HCT116 (cell line): Measurements from ENCODE around the gene TSPAN16. TPM values are rescaled to one million over a fixed set of nuclear protein-coding genes. Genes with fewer than 3 reads are reported as not detected.
"Not testable (repeated sequence)": the region's sequence is repeated elsewhere in the genome, so short reads cannot be mapped to it uniquely, and the experiment has no call there.

Experiments
- ATAC-seq: fragments of 200-7000 bp; cut with Tn5 transposase; 2 replicates; pipeline ENCODE4 v1.9.1; 2020; ENCODE audit warnings: mild to moderate bottlenecking, moderate library complexity
- BruUV-seq: library from RNA; stranded (reverse); fragments of 400-500 nt; replicated peaks from 2 replicates; lab custom pipeline; 2021; lab: Mats Ljungman, UMichigan
- CTCF ChIA-PET: fragments of 300-600 bp; sonication (Branson Sonifier 250); formaldehyde crosslinking; loops from one replicate; lab custom pipeline; 2021; ENCODE audit warnings: antibody characterized with exemption; lab: Charles Lee
- POLR2A ChIA-PET: fragments of 300-600, 350-600 bp; sonication (Branson Sonifier 250); formaldehyde crosslinking; loops from one replicate; lab custom pipeline; 2021; ENCODE audit warnings: antibody characterized with exemption; lab: Charles Lee
- RAD21 ChIA-PET, 2 experiments: fragments of 300-600 bp; sonication (Branson Sonifier 250); formaldehyde crosslinking; loops; one replicate each; lab custom pipeline; 2023; ENCODE audit warnings: low total read pairs in 2 of 2; ENCODE audit not compliant: uncharacterized antibody in 2 of 2, unreplicated experiment in 2 of 2, low non-redundant PET in 1 of 2; lab: Charles Lee
- DNase-seq: peaks from one replicate; pipeline ENCODE4 v3.0.0-alpha.2; 2010; ENCODE audit warnings: low read depth, low spot score
- H2AFZ ChIP-seq: fragments of 200-600 bp; shearing (Covaris generic), sonication (generic); 2 replicates; pipeline ENCODE4 v1.6.1; 2017; ENCODE audit warnings: low read depth, mixed run types, mixed read lengths, antibody characterized with exemption, low read length; ENCODE audit not compliant: poor library complexity, severe bottlenecking
- H3K27ac ChIP-seq: 2 replicates; pipeline ENCODE4 v1.5.1; 2012; ENCODE audit warnings: low read depth, low read length
- H3K27me3 ChIP-seq: fragments of 200-600 bp; sonication (generic); 2 replicates; pipeline ENCODE4 v1.6.1; 2016; ENCODE audit warnings: mixed run types, low read length, mixed read lengths; ENCODE audit not compliant: insufficient read depth
- H3K36me3 ChIP-seq, 2 experiments: fragments of 200-500 bp in 1 of 2; fragments of 200-600 bp in 1 of 2; sonication (Bioruptor generic) in 1 of 2; sonication (generic) in 1 of 2; 2 replicates each; pipeline versions ENCODE4 v1.5.1 to v1.6.1; 2014 to 2016; ENCODE audit warnings: low read length in 2 of 2, inconsistent platforms in 1 of 2, mixed read lengths in 1 of 2, mixed run types in 1 of 2; ENCODE audit not compliant: insufficient read depth in 2 of 2, control insufficient read depth in 1 of 2
- H3K4me1 ChIP-seq, 2 experiments: fragments of 200-600 bp in 1 of 2; sonication (generic) in 1 of 2; 2 replicates each; pipeline versions ENCODE4 v1.5.1 to v1.6.1; 2012 to 2017; ENCODE audit warnings: low read length in 2 of 2, inconsistent platforms in 1 of 2, mild to moderate bottlenecking in 1 of 2, mixed read lengths in 1 of 2, mixed run types in 1 of 2, moderate library complexity in 1 of 2; ENCODE audit not compliant: insufficient read depth in 2 of 2, control insufficient read depth in 1 of 2
- H3K4me2 ChIP-seq: fragments of 200-600 bp; sonication (generic); 2 replicates; pipeline ENCODE4 v1.6.1; 2017; ENCODE audit warnings: mixed run types, low read length, mixed read lengths
- H3K4me3 ChIP-seq, 2 experiments: fragments of 200-600 bp in 1 of 2; sonication (generic) in 1 of 2; replicated peaks in 1 of 2; 2 replicates each; pipeline ENCODE4 v1.5.1; 2011 to 2016; ENCODE audit warnings: low read length in 2 of 2, control low read depth in 1 of 2, low read depth in 1 of 2, mild to moderate bottlenecking in 1 of 2, mixed read lengths in 1 of 2, mixed run types in 1 of 2
- H3K79me2 ChIP-seq: fragments of 200-600 bp; sonication (generic); 2 replicates; pipeline ENCODE4 v1.6.1; 2017; ENCODE audit warnings: mild to moderate bottlenecking, mixed run types, low read length, moderate library complexity, mixed read lengths; ENCODE audit not compliant: insufficient read depth
- H3K9ac ChIP-seq: fragments of 200-600 bp; sonication (generic); 2 replicates; pipeline ENCODE4 v1.6.1; 2016; ENCODE audit warnings: low read length, mixed read lengths
- H3K9me2 ChIP-seq: fragments of 200-600 bp; sonication (generic), shearing (Covaris generic); 2 replicates; pipeline ENCODE4 v1.6.1; 2017; ENCODE audit warnings: mixed run types, mild to moderate bottlenecking, moderate library complexity; ENCODE audit not compliant: insufficient read depth
- H3K9me3 ChIP-seq, 2 experiments: fragments of 200-500 bp in 1 of 2; fragments of 200-600 bp in 1 of 2; sonication (Bioruptor generic) in 1 of 2; sonication (generic) in 1 of 2; 2 replicates each; pipeline ENCODE4 v1.6.1; 2014 to 2017; ENCODE audit warnings: low read length in 2 of 2, mixed read lengths in 2 of 2, inconsistent platforms in 1 of 2, low read depth in 1 of 2, mild to moderate bottlenecking in 1 of 2, mixed run types in 1 of 2, moderate library complexity in 1 of 2; ENCODE audit not compliant: control insufficient read depth in 1 of 2, insufficient read depth in 1 of 2
- H4K20me1 ChIP-seq: fragments of 200-600 bp; sonication (generic), shearing (Covaris generic); 2 replicates; pipeline ENCODE4 v1.6.1; 2017; ENCODE audit warnings: mixed run types, mild to moderate bottlenecking, moderate library complexity; ENCODE audit not compliant: insufficient read depth
- EZH2phosphoT487 ChIP-seq: fragments of 200-600 bp; IDR thresholded peaks from 2 replicates; pipeline ENCODE4 v1.6.1; 2018; ENCODE audit warnings: antibody characterized with exemption, borderline replicate concordance
- JUND ChIP-seq: IDR thresholded peaks from 2 replicates; pipeline ENCODE4 v1.6.1; 2012
- POLR2AphosphoS5 ChIP-seq: IDR thresholded peaks from 2 replicates; pipeline ENCODE4 v1.6.1; 2011; ENCODE audit warnings: mild to moderate bottlenecking, low read depth, low read length, moderate library complexity
- RAD21 ChIP-seq: IDR thresholded peaks from 2 replicates; pipeline ENCODE4 v1.6.1; 2012; ENCODE audit warnings: low read depth, mild to moderate bottlenecking
- SIN3A ChIP-seq: IDR thresholded peaks from 2 replicates; pipeline ENCODE4 v1.6.1; 2012; ENCODE audit warnings: low read depth
- SP1 ChIP-seq: IDR thresholded peaks from 2 replicates; pipeline ENCODE4 v1.6.1; 2012; ENCODE audit warnings: low read depth
- YY1 ChIP-seq: IDR thresholded peaks from 2 replicates; pipeline ENCODE4 v1.6.1; 2011; ENCODE audit warnings: low read length, low read depth, moderate library complexity, mild to moderate bottlenecking; ENCODE audit not compliant: insufficient replicate concordance; ENCODE audit errors: extremely low read depth
- ZFX ChIP-seq: fragments of 450-650 bp; IDR thresholded peaks from 2 replicates; pipeline ENCODE4 v1.6.1; 2017
- ZNF274 ChIP-seq: fragments of 200-500 bp; sonication (Bioruptor generic); IDR thresholded peaks from 2 replicates; pipeline ENCODE4 v1.6.1; 2014; ENCODE audit warnings: mild to moderate bottlenecking, low read depth, low read length, inconsistent platforms
- intact Hi-C: fragments of 100-400 bp; cut with micrococcal nuclease; formaldehyde crosslinking; loops from 2 replicates; pipeline ENCODE4 v1.10.0; 2022
- total RNA-seq: library from RNA; stranded (reverse); gene quantifications from one replicate; pipeline ENCODE4 v1.2.1, GENCODE V29; 2021; ENCODE audit not compliant: unreplicated experiment
- TF ChIP-seq, protein P1 (sequence below): IDR thresholded peaks from 2 replicates; pipeline ENCODE4 v1.6.1; 2012; ENCODE audit warnings: low read depth
- TF ChIP-seq, protein P2 (sequence below), 3 experiments: fragments of 200-600 bp in 1 of 3; sonication (generic) in 1 of 3; IDR thresholded peaks in 2 of 3; conservative IDR thresholded peaks in 1 of 3; 2 replicates each; pipeline ENCODE4 v1.5.1; 2012 to 2017; ENCODE audit warnings: low read depth in 2 of 3, low read length in 2 of 3, antibody characterized with exemption in 1 of 3, borderline replicate concordance in 1 of 3, control low read depth in 1 of 3, mild to moderate bottlenecking in 1 of 3, mixed read lengths in 1 of 3, mixed run types in 1 of 3, moderate library complexity in 1 of 3; ENCODE audit not compliant: insufficient read depth in 1 of 3

Gene TSPAN16
- total RNA-seq, 1 experiment from 2014 or later: not detected

DNA sequence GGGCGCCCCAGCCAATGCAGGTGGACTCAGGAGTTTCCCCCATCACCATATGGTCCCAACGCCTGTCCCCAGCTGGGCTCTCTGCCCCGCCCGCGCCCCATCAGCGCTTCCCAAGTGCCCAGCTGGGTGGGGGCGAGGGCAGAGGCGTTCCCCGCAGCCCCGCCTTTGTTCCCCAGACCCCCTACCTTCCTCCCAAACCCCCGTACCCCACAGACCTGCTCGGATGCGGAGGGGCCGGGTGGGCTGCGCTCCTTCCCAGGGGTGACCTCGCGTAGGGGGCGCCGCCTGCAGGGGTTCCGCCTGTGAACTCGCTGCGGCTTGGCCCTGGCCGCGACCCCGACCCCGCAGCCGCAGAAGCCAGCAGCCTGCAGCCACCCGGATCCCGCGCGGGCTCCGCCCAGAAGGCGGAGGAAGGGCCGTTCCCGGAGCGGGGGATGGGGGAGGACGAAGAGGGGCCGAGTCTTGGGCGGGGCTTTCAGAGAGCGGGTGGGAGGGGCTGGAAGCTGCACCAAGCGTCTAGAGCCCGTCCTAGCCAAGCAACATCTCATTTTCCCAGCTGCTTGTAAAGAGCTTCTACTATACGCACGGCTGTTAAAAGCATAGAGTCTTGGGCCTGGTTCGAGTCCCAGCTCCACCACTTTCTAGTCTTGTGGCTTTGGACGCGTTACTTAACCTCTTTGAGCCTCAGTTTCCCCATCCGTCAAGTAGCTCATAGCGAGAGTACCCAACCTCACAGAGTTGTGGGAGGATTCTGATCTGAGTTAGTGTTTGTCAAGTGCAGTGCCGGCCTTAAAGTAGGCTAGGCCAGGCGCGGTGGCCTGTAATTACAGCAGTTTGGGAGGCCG, 43.5 kb downstream of the TSPAN16 start, which contains the start of gene RAB3D:
Gene RAB3D, minus strand, starts transcription at position 404 of the 845 bp plus-strand sequence. CDS start 2,258 bp downstream, outside the sequence.
- no peak for TF ChIP-seq JUND
- TF ChIP-seq EZH2phosphoT487: no peak
- TF ChIP-seq ZFX: no peak
- TF ChIP-seq SP1: peak; percentile 28; the same call in 1 of the 2 replicates
- TF ChIP-seq, protein P1, sequence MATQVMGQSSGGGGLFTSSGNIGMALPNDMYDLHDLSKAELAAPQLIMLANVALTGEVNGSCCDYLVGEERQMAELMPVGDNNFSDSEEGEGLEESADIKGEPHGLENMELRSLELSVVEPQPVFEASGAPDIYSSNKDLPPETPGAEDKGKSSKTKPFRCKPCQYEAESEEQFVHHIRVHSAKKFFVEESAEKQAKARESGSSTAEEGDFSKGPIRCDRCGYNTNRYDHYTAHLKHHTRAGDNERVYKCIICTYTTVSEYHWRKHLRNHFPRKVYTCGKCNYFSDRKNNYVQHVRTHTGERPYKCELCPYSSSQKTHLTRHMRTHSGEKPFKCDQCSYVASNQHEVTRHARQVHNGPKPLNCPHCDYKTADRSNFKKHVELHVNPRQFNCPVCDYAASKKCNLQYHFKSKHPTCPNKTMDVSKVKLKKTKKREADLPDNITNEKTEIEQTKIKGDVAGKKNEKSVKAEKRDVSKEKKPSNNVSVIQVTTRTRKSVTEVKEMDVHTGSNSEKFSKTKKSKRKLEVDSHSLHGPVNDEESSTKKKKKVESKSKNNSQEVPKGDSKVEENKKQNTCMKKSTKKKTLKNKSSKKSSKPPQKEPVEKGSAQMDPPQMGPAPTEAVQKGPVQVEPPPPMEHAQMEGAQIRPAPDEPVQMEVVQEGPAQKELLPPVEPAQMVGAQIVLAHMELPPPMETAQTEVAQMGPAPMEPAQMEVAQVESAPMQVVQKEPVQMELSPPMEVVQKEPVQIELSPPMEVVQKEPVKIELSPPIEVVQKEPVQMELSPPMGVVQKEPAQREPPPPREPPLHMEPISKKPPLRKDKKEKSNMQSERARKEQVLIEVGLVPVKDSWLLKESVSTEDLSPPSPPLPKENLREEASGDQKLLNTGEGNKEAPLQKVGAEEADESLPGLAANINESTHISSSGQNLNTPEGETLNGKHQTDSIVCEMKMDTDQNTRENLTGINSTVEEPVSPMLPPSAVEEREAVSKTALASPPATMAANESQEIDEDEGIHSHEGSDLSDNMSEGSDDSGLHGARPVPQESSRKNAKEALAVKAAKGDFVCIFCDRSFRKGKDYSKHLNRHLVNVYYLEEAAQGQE: no peak
- TF ChIP-seq POLR2AphosphoS5: peak; percentile 87
- no peak for TF ChIP-seq YY1
- TF ChIP-seq RAD21: no peak
- no peak for TF ChIP-seq ZNF274
- TF ChIP-seq, protein P2, sequence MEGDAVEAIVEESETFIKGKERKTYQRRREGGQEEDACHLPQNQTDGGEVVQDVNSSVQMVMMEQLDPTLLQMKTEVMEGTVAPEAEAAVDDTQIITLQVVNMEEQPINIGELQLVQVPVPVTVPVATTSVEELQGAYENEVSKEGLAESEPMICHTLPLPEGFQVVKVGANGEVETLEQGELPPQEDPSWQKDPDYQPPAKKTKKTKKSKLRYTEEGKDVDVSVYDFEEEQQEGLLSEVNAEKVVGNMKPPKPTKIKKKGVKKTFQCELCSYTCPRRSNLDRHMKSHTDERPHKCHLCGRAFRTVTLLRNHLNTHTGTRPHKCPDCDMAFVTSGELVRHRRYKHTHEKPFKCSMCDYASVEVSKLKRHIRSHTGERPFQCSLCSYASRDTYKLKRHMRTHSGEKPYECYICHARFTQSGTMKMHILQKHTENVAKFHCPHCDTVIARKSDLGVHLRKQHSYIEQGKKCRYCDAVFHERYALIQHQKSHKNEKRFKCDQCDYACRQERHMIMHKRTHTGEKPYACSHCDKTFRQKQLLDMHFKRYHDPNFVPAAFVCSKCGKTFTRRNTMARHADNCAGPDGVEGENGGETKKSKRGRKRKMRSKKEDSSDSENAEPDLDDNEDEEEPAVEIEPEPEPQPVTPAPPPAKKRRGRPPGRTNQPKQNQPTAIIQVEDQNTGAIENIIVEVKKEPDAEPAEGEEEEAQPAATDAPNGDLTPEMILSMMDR (IDR thresholded peaks at IDR 0.05 in 2 of 3, conservative IDR thresholded peaks at IDR 0.05 in 1 of 3; ENCODE audit: borderline replicate concordance in 1 of 3, insufficient read depth in 1 of 3, low read depth in 2 of 3, low read length in 2 of 3): no peak
- TF ChIP-seq SIN3A: no peak
- Histone ChIP-seq H3K79me2 (no peaks in the 10 kb centered on the region), H3K27ac (peak within 1 kb of the TSS; percentile 62; the same call in 1 of the 2 replicates), H3K4me2 (peak within 1 kb of the TSS; percentile 96), H2AFZ (peak within 1 kb of the TSS; percentile 94), H3K27me3 (no peaks in the 10 kb centered on the region), H3K9me2 (no peaks in the 10 kb centered on the region), H3K9ac (peak within 1 kb of the TSS; percentile 76), H3K9me3 (peaks cover 0 to 5% of the 10 kb centered on the region in 2 experiments; a peak in 1 of 4 replicates), H4K20me1 (no peaks in the 10 kb centered on the region), H3K4me1 (peaks cover 21 to 38% of the 10 kb centered on the region in 2 experiments), H3K36me3 (peaks cover 13 to 15% of the 10 kb centered on the region in 2 experiments), H3K4me3 (peak within 1 kb of the TSS; percentile 69 to 86)
- DNase-seq (peak; percentile 63), ATAC-seq (peak; percentile 96)
- intact Hi-C loops: no loop called here
- CTCF ChIA-PET: interaction anchor here (0.9 to 1.6 kb wide), 3 partner anchors 35 to 101 kb away, joined by 3 read pairs; partner anchors contain the start of gene SWSAP1
- RAD21 ChIA-PET: interaction anchor here in 1 of 2 experiments (0.6 kb wide), 1 partner anchor 14 kb away, joined by 3 read pairs; no protein-coding TSS in a partner anchor
- TSS peak; percentile 36 for BruUV-seq
- POLR2A ChIA-PET: interaction anchor here (0.8 to 1.4 kb wide), 3 partner anchors 35 to 42 kb away, joined by 4 read pairs; partner anchors contain the start of gene SWSAP1

DNA sequence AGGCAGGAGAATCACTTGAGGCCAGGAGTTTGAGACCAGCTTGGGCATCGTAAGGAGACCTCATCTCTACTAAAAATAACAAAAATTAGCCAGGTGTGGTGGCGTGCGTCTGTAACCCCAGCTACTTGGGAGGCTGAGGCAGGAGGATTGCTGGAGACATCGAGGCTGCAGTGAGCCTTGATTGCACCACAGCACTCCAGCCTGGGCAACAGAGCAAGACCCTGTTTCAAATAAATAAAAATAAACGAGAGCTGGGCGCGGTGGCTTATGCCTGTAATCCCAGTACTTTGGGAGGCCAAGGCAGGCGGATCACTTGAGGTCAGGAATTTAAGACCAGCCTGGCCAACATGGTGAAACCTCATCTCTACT, 44.1 kb downstream of the TSPAN16 start:
- CTCF ChIA-PET: interaction anchor here (0.9 to 1.2 kb wide), 2 partner anchors 35 to 100 kb away, joined by 3 read pairs; partner anchors contain the start of gene SWSAP1
- H3K79me2 ChIP-seq, BruUV-seq, ATAC-seq, DNase-seq, H4K20me1 ChIP-seq, H3K27me3 ChIP-seq, H3K9me2 ChIP-seq, H3K9me3 ChIP-seq, H3K27ac ChIP-seq, intact Hi-C loops: not testable (repeated sequence)
- Histone ChIP-seq H3K36me3 (peaks cover 10 to 13% of the 10 kb centered on the region in 2 experiments), H3K4me3 (peak overlapping the region; percentile 69 to 86), H2AFZ (peak overlapping the region; percentile 94), H3K4me2 (peak overlapping the region; percentile 96), H3K4me1 (peaks cover 22 to 44% of the 10 kb centered on the region in 2 experiments), H3K9ac (peak overlapping the region; percentile 76)
- POLR2A ChIA-PET: interaction anchor here (0.8 to 1.0 kb wide), 2 partner anchors 34 to 41 kb away, joined by 4 read pairs; partner anchors contain the start of gene SWSAP1
- RAD21 ChIA-PET: interaction anchor here in 1 of 2 experiments (0.6 kb wide), 1 partner anchor 15 kb away, joined by 3 read pairs; no protein-coding TSS in a partner anchor
